Pancreas (tissue), 10 donors: Measurements from ENCODE around the gene DMD. TPM values are rescaled to one million over a fixed set of nuclear protein-coding genes. Genes with fewer than 3 reads are reported as not detected.

Experiments used
- ATAC-seq, 4 donors: fragments of 200-7000 bp; cut with Tn5 transposase; one replicate each; pipeline versions ENCODE4 v1.8.0 to v1.9.1; 2020; ENCODE audit warnings: mild to moderate bottlenecking in 4 of 4, moderate library complexity in 4 of 4
- DNase-seq, 6 donors: peaks; one replicate each; pipeline ENCODE4 v3.0.0-alpha.2; 2020
- FAIRE-seq: peaks from 2 replicates; lab custom pipeline; 2012; peaks lifted over from hg19 to GRCh38; lab: Jason Lieb, UNC
- H3K27ac ChIP-seq, 4 donors: fragments of 200-600 bp; sonication (generic); 1 replicate in 3 of 4; 2 replicates in 1 of 4; pipeline versions ENCODE4 v1.5.0 to v1.8.0; 2020
- H3K27me3 ChIP-seq, 4 donors: fragments of 200-600 bp; one replicate each; pipeline ENCODE4 v1.8.0; 2021
- H3K36me3 ChIP-seq, 3 donors: fragments of 200-600 bp; sonication (generic) in 1 of 3; one replicate each; pipeline versions ENCODE4 v1.5.0 to v1.8.0; 2020 to 2021
- H3K4me1 ChIP-seq, 3 donors: fragments of 200-600 bp; one replicate each; pipeline ENCODE4 v1.8.0; 2021
- H3K4me3 ChIP-seq, 4 donors: fragments of 200-600 bp; sonication (generic) in 2 of 4; one replicate each; pipeline versions ENCODE4 v1.5.0 to v1.8.0; 2020 to 2021
- H3K9me3 ChIP-seq, 4 donors: fragments of 200-600 bp; one replicate each; pipeline ENCODE4 v1.8.0; 2021
- CTCF ChIP-seq, 4 donors: fragments of 200-600 bp; sonication (generic) in 3 of 4; IDR thresholded peaks; one replicate each; pipeline versions ENCODE4 v1.5.0 to v1.8.0; 2021; ENCODE audit warnings: antibody characterized with exemption in 4 of 4
- WGBS, 2 donors: extraction: QIAGEN DNeasy Blood & Tissue Kit; methylation state at CpG; one replicate each; pipeline ENCODE4 v1.1.7; 2013; 5-methylcytosine and 5-hydroxymethylcytosine counted together
- intact Hi-C, 3 donors: fragments of 100-400 bp; cut with DNase I; formaldehyde crosslinking; loops; one replicate each; pipeline versions ENCODE4 v1.11.1 to v1.14.2; 2022
- polyA plus RNA-seq, 2 donors: library from polyadenylated mRNA; stranded (reverse); fragments of 200-250 nt; gene quantifications; one replicate each; pipeline ENCODE4 v1.2.3, GENCODE V29; 2013
- total RNA-seq, 6 donors: library from RNA; stranded (reverse); fragmentation: NEBNext Ultra II Directional in 4 of 6; extraction: Animal tissue kit (Norgen Biotek cat#: 25700) in 4 of 6; gene quantifications; one replicate each; pipeline versions ENCODE4 v1.2.1 to v1.2.4, GENCODE V29; 2021 to 2023
- donor health status: healthy with polysubstance abuse.
- donor health status: DM: no; HTN: no; CAD: no; lungs with moderate emphysema.
- donor health status: DM: no; HTN: no; CAD: no.
- donor health status: control.
- donor health status: control.
- donor health status: Bipolar disorder and iron deficiency.
- donor health status: DM: yes; HTN: yes; CAD: no.
- donor health status: DM: no; HTN: no; CAD: no.
- donor health status: DM: no; HTN: no; CAD: no.
- donor health status: DM: yes; HTN: yes; CAD: no.

DMD gene
- total and polyA plus RNA-seq, 8 donors, result 9.1 to 46.5 (median 32.1) TPM

DNA sequence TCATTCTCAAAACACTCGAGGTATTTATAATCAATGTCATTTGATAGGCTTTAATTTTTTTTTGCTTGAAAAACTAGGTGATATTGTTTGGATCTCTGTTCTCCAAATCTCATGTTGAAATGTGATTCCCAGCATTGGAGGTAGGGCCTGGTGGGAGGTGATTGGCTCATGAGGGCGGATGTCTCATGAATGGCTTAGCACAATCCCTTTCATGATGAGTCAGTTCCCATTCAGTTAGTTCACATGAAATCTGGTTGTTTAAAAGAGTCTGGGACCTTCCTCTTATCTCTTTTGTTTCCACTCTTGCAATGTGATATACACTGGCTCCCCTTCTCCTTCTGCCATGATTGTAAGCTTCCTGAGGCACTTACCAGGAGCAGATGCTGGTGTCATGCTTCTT, 638.7 kb downstream of the DMD start:
- ATAC-seq (no peak), DNase-seq (no peak), FAIRE-seq (no peak)
- Histone ChIP-seq H3K4me3 (no peak overlapping the region), H3K27me3 (no peaks in the 10 kb centered on the region), H3K9me3 (no peaks in the 10 kb centered on the region), H3K36me3 (no peaks in the 10 kb centered on the region), H3K27ac (no peak overlapping the region), H3K4me1 (no peaks in the 10 kb centered on the region)
- TF ChIP-seq CTCF (IDR thresholded peaks at IDR 0.05), result no peak
- WGBS, 2 donors, result 59 to 84% methylated on average over 2 of the region's 2 CpGs
- intact Hi-C loops, result no loop called here

DNA sequence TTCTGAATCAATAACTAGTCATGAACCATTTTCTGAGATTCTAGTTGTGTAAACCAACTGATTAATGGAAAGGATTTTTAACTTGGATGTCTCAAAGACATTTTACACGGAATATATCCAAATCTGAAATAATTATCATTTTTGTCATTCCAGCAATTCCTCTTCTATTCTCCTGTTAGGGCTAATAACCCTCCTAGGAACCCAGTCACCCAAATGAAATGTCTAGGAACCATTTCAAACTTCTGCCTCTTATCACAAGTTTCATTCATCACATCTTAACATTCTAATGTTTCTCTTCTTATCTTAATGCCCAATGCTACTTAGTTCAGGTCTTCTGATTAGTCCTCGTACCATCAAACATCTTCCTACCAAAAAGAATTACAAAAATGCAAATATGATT, 639.8 kb downstream of the DMD start:
- no peak for TF ChIP-seq CTCF (IDR thresholded peaks at IDR 0.05)
- DNase-seq (no peak), FAIRE-seq (no peak), ATAC-seq (no peak)
- intact Hi-C loops, result no loop called here
- WGBS, 2 donors, result 34 to 36% methylated on average over 2 of the region's 2 CpGs
- no peaks in the 10 kb centered on the region for H3K4me1 ChIP-seq
- H3K27ac ChIP-seq, result no peak overlapping the region
- no peak overlapping the region for H3K4me3 ChIP-seq
- H3K9me3 ChIP-seq, result no peaks in the 10 kb centered on the region
- H3K36me3 ChIP-seq, result no peaks in the 10 kb centered on the region
- H3K27me3 ChIP-seq, result no peaks in the 10 kb centered on the region

- H3K27ac ChIP-seq, result no peak overlapping the region
- H3K9me3 ChIP-seq, result no peaks in the 10 kb centered on the region
- no peaks in the 10 kb centered on the region for H3K27me3 ChIP-seq
- intact Hi-C loops, result no loop called here
- peak; percentile 59 for FAIRE-seq
- H3K4me1 ChIP-seq, result no peaks in the 10 kb centered on the region
- no peaks in the 10 kb centered on the region for H3K36me3 ChIP-seq
- DNase-seq, result no peak
- WGBS, 2 donors, result 62 to 67% methylated on average over 4 of the region's 4 CpGs
- ATAC-seq, result no peak
- no peak overlapping the region for H3K4me3 ChIP-seq
- TF ChIP-seq CTCF (IDR thresholded peaks at IDR 0.05), result no peak
These were observed 649.1 kb downstream of the DMD start for GRCh38 chrX:32562261-32562660.

- no peak overlapping the region for H3K27ac ChIP-seq
- no peak for TF ChIP-seq CTCF (IDR thresholded peaks at IDR 0.05)
- DNase-seq (no peak), ATAC-seq (no peak), FAIRE-seq (no peak)
- 59 to 68% methylated on average over 1 of the region's 1 CpG for WGBS, 2 donors
- peaks cover 0 to 8% (median 3%) of the 10 kb centered on the region in 4 donors for H3K27me3 ChIP-seq
- no peaks in the 10 kb centered on the region for H3K4me1 ChIP-seq
- no peaks in the 10 kb centered on the region for H3K9me3 ChIP-seq
- no peaks in the 10 kb centered on the region for H3K36me3 ChIP-seq
- intact Hi-C loops, result no loop called here
- H3K4me3 ChIP-seq, result no peak overlapping the region
These were observed 666.2 kb downstream of the DMD start for GRCh38 chrX:32545101-32545500.

DNA sequence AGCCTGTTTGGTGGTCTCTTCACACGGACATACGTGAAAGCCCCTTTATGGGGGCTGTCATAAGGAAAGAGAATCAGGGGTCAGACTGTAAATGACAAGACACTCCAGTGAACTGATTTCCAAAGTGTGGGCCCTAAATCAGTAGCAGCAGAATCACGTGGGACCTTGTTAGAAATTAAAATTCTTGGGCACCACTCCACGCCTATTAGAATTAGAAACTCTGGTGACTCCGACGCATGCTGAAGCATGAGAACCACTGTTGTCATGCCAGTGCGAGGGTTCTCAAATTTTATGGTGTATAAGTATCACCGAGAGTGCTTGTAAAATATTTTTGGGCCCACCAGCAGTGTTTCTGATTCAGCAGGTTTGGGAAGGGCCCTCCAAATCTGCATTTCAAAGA, 672.8 kb downstream of the DMD start:
- Histone ChIP-seq H3K36me3 (no peaks in the 10 kb centered on the region), H3K9me3 (no peaks in the 10 kb centered on the region), H3K27me3 (no peaks in the 10 kb centered on the region), H3K27ac (no peak overlapping the region), H3K4me1 (no peaks in the 10 kb centered on the region), H3K4me3 (no peak overlapping the region)
- no peak for ATAC-seq
- WGBS, 2 donors, result 72 to 83% methylated on average over 8 of the region's 8 CpGs
- intact Hi-C loops, result loop anchor here in 1 of 3 donors (10.0 kb wide), 1 partner anchor 796 kb away; no protein-coding TSS in a partner anchor
- TF ChIP-seq CTCF (IDR thresholded peaks at IDR 0.05), result no peak
- DNase-seq, result no peak
- no peak for FAIRE-seq
